GM18520 (cell line): ENCODE measurements around the gene YY2.
"Not testable (repeated sequence)": the region's sequence is repeated elsewhere in the genome, so short reads cannot be mapped to it uniquely, and the experiment has no call there.

Experiments used
- ATAC-seq: cut with Tn5 transposase; IDR thresholded peaks from one replicate; pipeline ENCODE4 v1.9.1; 2021; ENCODE audit not compliant: unreplicated experiment

YY2 gene

GRCh38 chrX:21855937-21856415 is at the start of gene YY2:
YY2 (plus strand) TSS chrX:21855987; CDS start chrX:21856485, 498 bp downstream.
- ATAC-seq: no peak

- no peak for ATAC-seq
Observed at GRCh38 chrX:21806691-21807090, 49.1 kb upstream of the YY2 start.

- no peak for ATAC-seq
Observed at GRCh38 chrX:21811832-21812231, 44.0 kb upstream of the YY2 start.

- ATAC-seq: no peak
Observed at GRCh38 chrX:21812628-21813027, 43.2 kb upstream of the YY2 start.

- ATAC-seq: no peak
Observed at GRCh38 chrX:21813612-21814368, 42.0 kb upstream of the YY2 start.

GRCh38 chrX:21816136-21816535 is 39.7 kb upstream of the YY2 start:
- ATAC-seq: no peak

GRCh38 chrX:21820170-21820569 is 35.6 kb upstream of the YY2 start:
- not testable (repeated sequence) for ATAC-seq

- ATAC-seq: no peak
Observed at GRCh38 chrX:21821875-21822274, 33.9 kb upstream of the YY2 start.

GRCh38 chrX:21831496-21831895 is 24.3 kb upstream of the YY2 start:
- ATAC-seq: no peak

GRCh38 chrX:21837056-21837455 is 18.7 kb upstream of the YY2 start:
- no peak for ATAC-seq

GRCh38 chrX:21838937-21839333 is 16.9 kb upstream of the YY2 start:
- ATAC-seq: no peak

- ATAC-seq: peak; percentile 65
Observed at GRCh38 chrX:21839334-21840192, 16.2 kb upstream of the YY2 start, which contains the start of gene MBTPS2. MBTPS2 (plus strand) TSS chrX:21839617; CDS start chrX:21839735, 118 bp downstream.

- ATAC-seq: peak; percentile 23
Observed at GRCh38 chrX:21840193-21840545, 15.6 kb upstream of the YY2 start.

GRCh38 chrX:21843179-21843578 is 12.6 kb upstream of the YY2 start:
- no peak for ATAC-seq

GRCh38 chrX:21845096-21845495 is 10.7 kb upstream of the YY2 start:
- ATAC-seq: no peak

GRCh38 chrX:21847342-21847741 is 8.4 kb upstream of the YY2 start:
- ATAC-seq: no peak

- no peak for ATAC-seq
Observed at GRCh38 chrX:21853578-21853977, 2.2 kb upstream of the YY2 start.

GRCh38 chrX:21856504-21856903 is 717 bp downstream of the YY2 start:
- ATAC-seq: no peak

GRCh38 chrX:21863241-21863640 is 7.5 kb downstream of the YY2 start:
- ATAC-seq: no peak

GRCh38 chrX:21865436-21865835 is 9.6 kb downstream of the YY2 start:
- no peak for ATAC-seq

GRCh38 chrX:21870494-21870893 is 14.7 kb downstream of the YY2 start:
- no peak for ATAC-seq
